Mononuclear cell (primary cell): ENCODE data around the gene GALM. TPM values are rescaled to one million over a fixed set of nuclear protein-coding genes. Genes with fewer than 3 reads are reported as not detected.
"Not testable (repeated sequence)": the region's sequence is repeated elsewhere in the genome, so short reads cannot be mapped to it uniquely, and the experiment has no call there.

Source experiments
- H3K27me3 ChIP-seq: 2 replicates; pipeline ENCODE4 v1.6.0; 2011; ENCODE audit warnings: low read length, control low read depth; ENCODE audit not compliant: insufficient read depth
- H3K4me1 ChIP-seq: 2 replicates; pipeline ENCODE4 v1.5.1; 2011; ENCODE audit warnings: mild to moderate bottlenecking, low read length, control low read depth; ENCODE audit not compliant: insufficient read depth
- H3K4me3 ChIP-seq: 2 replicates; pipeline ENCODE4 v1.5.1; 2011; ENCODE audit warnings: mild to moderate bottlenecking, low read length, moderate library complexity
- H3K9me3 ChIP-seq: 2 replicates; pipeline ENCODE4 v1.5.1; 2011; ENCODE audit warnings: low read depth, mild to moderate bottlenecking, control low read depth, low read length
- total RNA-seq: library from RNA; depleted of rRNA; stranded (reverse); fragments of >200 nt; gene quantifications from one replicate; pipeline ENCODE4 v1.2.3, GENCODE V29; 2012

Gene GALM
- total RNA-seq, 1 donor = 13.0 TPM

- no peak overlapping the region for H3K4me3 ChIP-seq
- no peaks in the 10 kb centered on the region for H3K9me3 ChIP-seq
- H3K4me1 ChIP-seq = peaks cover 4% of the 10 kb centered on the region
- no peaks in the 10 kb centered on the region for H3K27me3 ChIP-seq
These were observed 19.3 kb downstream of the GALM start for GRCh38 chr2:38685116-38685735.

DNA sequence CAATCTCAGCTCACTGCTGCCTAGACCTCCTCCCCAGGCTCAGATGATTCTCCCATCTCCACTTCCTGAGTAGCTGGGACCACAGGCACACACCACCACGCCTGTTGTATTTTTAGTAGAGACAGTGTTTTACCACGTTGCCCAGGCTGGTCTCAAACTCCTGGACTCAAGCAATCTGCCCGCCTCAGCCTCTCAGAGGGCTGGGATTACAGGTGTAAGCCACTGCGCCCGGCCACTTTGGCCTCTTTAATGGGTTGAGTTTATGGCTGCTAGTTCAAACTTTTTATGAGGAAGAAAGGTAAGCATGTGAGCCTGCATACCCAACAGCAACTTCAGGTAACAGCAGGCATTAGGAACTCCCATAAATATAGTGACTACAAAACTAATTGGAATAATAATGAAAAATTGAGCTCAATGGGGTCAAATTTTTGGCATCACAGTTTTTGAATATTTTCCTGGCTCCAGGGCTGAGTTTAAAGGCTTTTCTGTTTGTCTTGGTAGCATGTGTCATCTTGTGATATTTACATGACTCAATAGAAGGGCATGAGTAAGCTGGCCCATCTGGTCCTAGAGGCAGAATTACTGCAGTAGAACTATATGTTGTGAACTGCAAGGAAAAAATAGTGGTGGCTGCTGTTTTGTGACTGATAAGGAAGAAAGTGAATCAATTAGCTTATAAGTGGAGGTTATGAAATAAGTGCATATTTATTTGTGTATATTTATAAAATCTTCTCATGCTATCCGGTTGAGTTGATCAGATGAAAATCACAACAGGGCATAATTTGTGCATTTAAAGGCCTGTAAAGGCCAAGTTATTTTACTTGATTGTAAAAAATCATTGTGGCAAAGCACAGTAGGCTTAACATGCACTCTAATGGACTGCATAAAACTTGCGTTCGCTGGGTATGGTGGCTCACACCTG lies 24.8 kb downstream of the GALM start:
- no peaks in the 10 kb centered on the region for H3K27me3 ChIP-seq
- H3K9me3 ChIP-seq = no peaks in the 10 kb centered on the region
- peaks cover 16% of the 10 kb centered on the region for H3K4me1 ChIP-seq
- no peak overlapping the region for H3K4me3 ChIP-seq

DNA sequence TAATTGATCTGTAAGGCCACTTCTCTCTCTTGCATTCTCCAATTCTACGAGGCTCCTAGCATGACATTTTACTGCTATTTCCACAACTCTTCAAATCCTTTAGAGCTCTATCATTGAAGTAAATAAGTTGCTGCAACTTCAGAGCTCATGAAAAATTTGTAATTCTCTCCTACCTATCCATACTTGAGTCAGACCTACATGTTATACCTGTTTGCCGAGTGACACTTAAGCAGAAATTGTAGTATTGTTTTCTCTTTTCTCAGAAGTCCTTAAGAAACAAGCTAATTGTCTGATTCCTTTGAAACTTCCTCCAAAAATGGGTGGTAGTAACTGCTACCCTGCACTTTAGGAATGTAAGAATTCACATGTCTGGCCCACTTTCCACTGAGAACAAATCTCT lies 26.1 kb downstream of the GALM start:
- Histone ChIP-seq H3K9me3 (no peaks in the 10 kb centered on the region), H3K4me1 (peaks cover 16% of the 10 kb centered on the region), H3K4me3 (no peak overlapping the region)

GRCh38 chr2:38692636-38693318 lies 26.9 kb downstream of the GALM start:
- Histone ChIP-seq H3K4me1 (peaks cover 18% of the 10 kb centered on the region), H3K4me3 (no peak overlapping the region), H3K9me3 (no peaks in the 10 kb centered on the region), H3K27me3 (no peaks in the 10 kb centered on the region)

More for the DNA sequence above, 26.1 kb downstream of the GALM start:
- H3K27me3 ChIP-seq = no peaks in the 10 kb centered on the region

DNA sequence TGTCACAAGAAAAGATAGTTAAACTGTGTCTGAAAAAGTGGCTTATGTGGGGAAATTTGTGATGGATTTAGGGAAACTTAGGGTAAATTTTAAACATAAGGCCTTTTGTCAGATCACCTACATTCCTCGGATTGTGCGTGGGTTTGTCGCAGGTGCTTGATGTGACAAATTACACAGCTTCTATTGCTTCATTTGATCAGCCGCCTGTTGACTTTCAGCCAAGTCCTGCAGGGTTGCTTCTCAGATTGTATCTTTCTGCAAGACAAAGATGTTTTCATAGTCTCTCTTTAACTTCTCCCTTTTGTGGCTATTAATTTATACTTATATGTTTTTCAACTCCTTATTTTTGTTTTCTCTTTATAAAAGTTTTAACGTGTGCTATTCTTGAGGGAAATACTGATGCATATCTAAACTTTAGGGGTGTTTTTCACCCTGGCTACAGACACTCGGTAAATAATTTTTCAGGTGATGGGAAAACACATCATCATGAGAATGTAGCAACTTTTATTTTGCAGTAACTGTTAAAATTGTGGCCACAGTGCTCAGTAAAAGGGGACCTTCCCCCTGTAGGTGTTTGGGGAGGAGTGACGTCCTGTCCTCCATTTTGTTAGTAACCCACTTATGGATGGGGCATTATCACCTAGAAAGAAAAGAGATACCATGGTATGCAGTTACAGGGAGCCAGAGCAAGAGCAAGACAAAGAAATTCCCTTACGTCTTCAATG lies 31.4 kb downstream of the GALM start:
- no peaks in the 10 kb centered on the region for H3K9me3 ChIP-seq
- H3K27me3 ChIP-seq = no peaks in the 10 kb centered on the region
- peaks cover 25% of the 10 kb centered on the region for H3K4me1 ChIP-seq
- no peak overlapping the region for H3K4me3 ChIP-seq

- Histone ChIP-seq H3K4me1 (peaks cover 18% of the 10 kb centered on the region), H3K4me3 (no peak overlapping the region), H3K9me3 (no peaks in the 10 kb centered on the region), H3K27me3 (no peaks in the 10 kb centered on the region)
These were observed 32.6 kb downstream of the GALM start for GRCh38 chr2:38698467-38699003.

GRCh38 chr2:38700113-38700785 lies 34.3 kb downstream of the GALM start:
- peaks cover 9% of the 10 kb centered on the region for H3K4me1 ChIP-seq
- no peaks in the 10 kb centered on the region for H3K27me3 ChIP-seq
- no peaks in the 10 kb centered on the region for H3K9me3 ChIP-seq
- no peak overlapping the region for H3K4me3 ChIP-seq

GRCh38 chr2:38700881-38701458 lies 35.1 kb downstream of the GALM start:
- Histone ChIP-seq H3K4me3 (no peak overlapping the region), H3K27me3 (no peaks in the 10 kb centered on the region), H3K9me3 (no peaks in the 10 kb centered on the region), H3K4me1 (peaks cover 9% of the 10 kb centered on the region)

DNA sequence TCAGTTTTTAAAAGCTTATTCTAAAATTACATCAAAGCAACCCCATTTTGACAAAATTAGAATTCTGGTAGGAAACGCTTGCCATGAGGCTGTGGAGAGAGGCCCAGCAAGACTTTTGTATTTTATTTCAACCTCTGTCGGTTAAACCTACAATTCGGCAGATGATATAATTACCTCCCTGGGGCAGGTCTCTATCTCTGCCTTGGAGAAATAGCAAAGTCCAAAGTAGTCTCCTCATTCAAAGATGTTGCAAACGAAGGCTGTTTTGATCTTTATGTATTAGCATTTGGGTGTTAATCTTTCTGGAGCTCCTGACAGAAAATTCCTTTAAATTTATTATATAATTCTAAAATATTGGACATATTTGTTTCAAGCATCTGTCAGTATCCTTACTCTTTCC lies 35.6 kb downstream of the GALM start:
- Histone ChIP-seq H3K4me3 (no peak overlapping the region), H3K9me3 (no peaks in the 10 kb centered on the region), H3K27me3 (no peaks in the 10 kb centered on the region), H3K4me1 (peaks cover 9% of the 10 kb centered on the region)

DNA sequence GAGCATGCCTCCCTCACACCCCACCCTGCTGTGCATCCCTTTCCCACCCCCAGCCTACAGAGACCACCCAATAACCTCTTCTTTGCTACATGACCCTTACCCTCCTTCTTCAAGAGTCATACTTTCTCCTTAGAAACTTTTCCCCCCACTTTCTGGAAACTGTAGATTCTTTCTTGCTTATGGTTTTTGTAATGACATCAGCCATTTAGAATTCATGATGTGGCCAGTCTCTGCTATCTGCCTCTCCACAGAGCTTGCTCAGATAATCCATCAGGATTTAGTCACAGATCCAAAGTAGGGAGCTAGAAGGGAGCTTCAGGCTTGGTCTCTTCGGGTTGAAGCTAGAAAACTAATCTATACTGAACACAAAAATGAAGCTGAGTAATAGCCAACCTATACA lies 36.5 kb downstream of the GALM start:
- Histone ChIP-seq H3K4me1 (peaks cover 9% of the 10 kb centered on the region), H3K27me3 (no peaks in the 10 kb centered on the region), H3K9me3 (no peaks in the 10 kb centered on the region), H3K4me3 (no peak overlapping the region)

DNA sequence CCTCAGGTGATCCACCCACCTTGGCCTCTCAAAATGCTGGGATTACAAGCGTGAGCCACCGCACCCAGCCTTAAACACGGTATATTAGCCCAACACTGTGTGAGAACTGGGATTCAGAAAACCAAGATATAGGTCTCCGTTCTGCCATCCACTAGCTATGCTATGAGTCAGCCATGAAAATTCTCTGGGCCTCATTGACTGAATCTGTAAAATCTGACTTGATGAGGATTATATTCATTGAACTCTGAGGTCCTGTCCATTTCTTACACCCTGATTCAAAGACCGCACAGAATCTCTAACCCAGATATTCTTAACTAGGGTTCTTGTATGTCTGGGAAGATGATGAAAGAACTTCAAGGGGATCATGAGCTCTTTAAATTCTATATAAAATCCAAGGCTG lies 37.4 kb downstream of the GALM start:
- H3K9me3 ChIP-seq, H3K4me3 ChIP-seq, H3K27me3 ChIP-seq, H3K4me1 ChIP-seq: not testable (repeated sequence)

- no peaks in the 10 kb centered on the region for H3K27me3 ChIP-seq
- H3K4me3 ChIP-seq = no peak overlapping the region
- H3K4me1 ChIP-seq = peaks cover 8% of the 10 kb centered on the region
- H3K9me3 ChIP-seq = no peaks in the 10 kb centered on the region
These were observed 38.8 kb downstream of the GALM start for GRCh38 chr2:38704664-38705063.

DNA sequence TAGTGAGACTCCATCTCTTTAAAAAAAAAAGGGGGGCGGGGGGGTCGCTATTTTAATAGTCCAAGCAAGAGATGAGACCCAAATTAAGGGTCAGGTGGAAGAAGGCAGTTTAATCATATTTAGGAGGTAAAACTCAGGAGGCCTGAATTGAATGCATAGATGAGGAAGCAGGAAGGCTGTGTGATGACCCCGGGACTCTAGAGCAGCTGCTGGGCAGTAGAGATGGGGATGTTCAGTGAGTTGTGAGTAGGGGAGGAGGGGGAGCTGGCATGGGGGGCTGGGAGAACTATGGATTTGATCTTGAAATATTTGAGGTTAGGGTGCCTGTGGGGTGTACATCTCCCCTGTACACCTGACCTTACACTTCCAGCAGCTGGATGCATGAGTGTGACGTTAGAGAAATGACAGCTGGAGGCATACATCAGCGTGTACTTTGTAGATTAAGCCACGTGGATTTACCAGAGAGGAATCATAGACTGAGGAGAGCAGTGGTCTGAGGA lies 41.0 kb downstream of the GALM start:
- no peaks in the 10 kb centered on the region for H3K27me3 ChIP-seq
- peaks cover 17% of the 10 kb centered on the region for H3K4me1 ChIP-seq
- no peaks in the 10 kb centered on the region for H3K9me3 ChIP-seq
- no peak overlapping the region for H3K4me3 ChIP-seq

DNA sequence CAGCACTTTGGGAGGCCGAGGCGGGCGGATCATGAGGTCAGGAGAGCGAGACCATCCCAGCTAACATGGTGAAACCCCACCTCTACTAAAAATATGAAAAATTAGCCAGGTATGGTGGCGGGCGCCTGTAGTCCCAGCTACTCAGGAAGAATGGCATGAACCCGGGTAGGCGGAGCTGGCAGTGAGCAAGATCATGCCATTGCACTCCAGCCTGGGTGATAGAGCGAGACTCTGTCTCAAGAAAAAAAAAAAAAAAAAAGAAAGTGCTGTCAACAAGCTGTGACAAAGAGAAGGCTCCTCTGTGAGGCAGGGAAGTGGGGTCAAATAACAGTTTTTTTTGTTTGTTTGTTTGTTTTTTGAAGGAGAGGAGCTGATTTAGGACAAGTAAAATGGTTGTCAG lies 42.6 kb downstream of the GALM start:
- H3K9me3 ChIP-seq, H3K4me3 ChIP-seq, H3K27me3 ChIP-seq: not testable (repeated sequence)
- H3K4me1 ChIP-seq = peaks cover 17% of the 10 kb centered on the region
